OCI-LY1 (cell line): Measurements from ENCODE around the gene MMP14.
"Not testable (repeated sequence)": the region's sequence is repeated elsewhere in the genome, so short reads cannot be mapped to it uniquely, and the experiment has no call there.

Experiments
- H2AFZ ChIP-seq: fragments of 200-600 bp; sonication (generic), shearing (Covaris generic); 2 replicates; pipeline ENCODE4 v1.6.0; 2014; ENCODE audit warnings: antibody characterized with exemption, mild to moderate bottlenecking, low read length
- H3F3A ChIP-seq: fragments of 200-600 bp; sonication (generic), shearing (Covaris generic); 2 replicates; pipeline ENCODE4 v1.6.0; 2014; ENCODE audit warnings: mild to moderate bottlenecking, antibody characterized with exemption, low read length, moderate library complexity; ENCODE audit not compliant: insufficient read depth
- H3K27ac ChIP-seq: fragments of 200-600 bp; sonication (generic); 2 replicates; pipeline ENCODE4 v1.5.1; 2014; ENCODE audit warnings: low read length, mixed run types, mild to moderate bottlenecking, low read depth; ENCODE audit not compliant: poor library complexity, severe bottlenecking
- H3K27me3 ChIP-seq: fragments of 200-600 bp; sonication (generic); 2 replicates; pipeline ENCODE4 v1.6.0; 2014; ENCODE audit warnings: antibody characterized with exemption, mild to moderate bottlenecking, low read length, moderate library complexity; ENCODE audit not compliant: insufficient read depth
- H3K36me3 ChIP-seq: fragments of 200-600 bp; sonication (generic); 2 replicates; pipeline ENCODE4 v1.6.1; 2014; ENCODE audit warnings: mild to moderate bottlenecking, antibody characterized with exemption, low read length, moderate library complexity, mixed read lengths; ENCODE audit not compliant: insufficient read depth
- H3K4me1 ChIP-seq: fragments of 200-600 bp; sonication (generic); 2 replicates; pipeline ENCODE4 v1.5.1; 2014; ENCODE audit warnings: mild to moderate bottlenecking, low read length, moderate library complexity; ENCODE audit not compliant: insufficient read depth, severe bottlenecking
- H3K4me2 ChIP-seq: fragments of 200-600 bp; sonication (generic), shearing (Covaris generic); 2 replicates; pipeline ENCODE4 v1.6.1; 2014; ENCODE audit warnings: low read length
- H3K4me3 ChIP-seq: fragments of 200-600 bp; sonication (generic); 2 replicates; pipeline ENCODE4 v1.5.1; 2014; ENCODE audit warnings: low read length, low read depth, mild to moderate bottlenecking, mixed read lengths; ENCODE audit not compliant: poor library complexity, severe bottlenecking
- H3K79me2 ChIP-seq: fragments of 200-600 bp; shearing (Covaris generic); 2 replicates; pipeline ENCODE4 v1.6.1; 2016; ENCODE audit warnings: mixed run types, low read length, mixed read lengths; ENCODE audit not compliant: insufficient read depth
- H3K9ac ChIP-seq: fragments of 200-600 bp; sonication (generic), shearing (Covaris generic); 2 replicates; pipeline ENCODE4 v1.6.1; 2014; ENCODE audit warnings: mild to moderate bottlenecking, low read length, mixed read lengths
- H3K9me2 ChIP-seq: fragments of 200-600 bp; sonication (generic), shearing (Covaris generic); 2 replicates; pipeline ENCODE4 v1.6.1; 2014; ENCODE audit warnings: low read depth, mild to moderate bottlenecking, low read length, mixed read lengths
- H3K9me3 ChIP-seq: fragments of 200-600 bp; shearing (Covaris generic); 2 replicates; pipeline ENCODE4 v1.6.1; 2014; ENCODE audit warnings: low read length, mixed read lengths
- H4K20me1 ChIP-seq: fragments of 200-600 bp; sonication (generic), shearing (Covaris generic); 2 replicates; pipeline ENCODE4 v1.6.0; 2016; ENCODE audit warnings: mild to moderate bottlenecking, low read length; ENCODE audit not compliant: insufficient read depth
- CTCF ChIP-seq: fragments of 200-600 bp; sonication (generic), shearing (Covaris generic); IDR thresholded peaks from 2 replicates; pipeline ENCODE4 v1.5.1; 2017; ENCODE audit warnings: mild to moderate bottlenecking, antibody characterized with exemption, low read length, moderate library complexity, mixed read lengths
- EZH2 ChIP-seq: fragments of 200-600 bp; sonication (generic), shearing (Covaris generic); IDR thresholded peaks from 2 replicates; pipeline ENCODE4 v1.8.0; 2017; ENCODE audit warnings: borderline replicate concordance, mixed run types, mild to moderate bottlenecking, antibody characterized with exemption, low read length, moderate library complexity, mixed read lengths

MMP14 gene

GRCh38 chr14:22852940-22853767 lies 16.8 kb downstream of the MMP14 start:
- Histone ChIP-seq H3K27me3 (no peaks in the 10 kb centered on the region), H3K9ac (peak overlapping the region; percentile 74), H3F3A (no peaks in the 10 kb centered on the region), H3K9me2 (no peaks in the 10 kb centered on the region), H4K20me1 (no peaks in the 10 kb centered on the region), H3K4me1 (peaks cover 4% of the 10 kb centered on the region), H3K4me2 (peak overlapping the region; percentile 82), H3K4me3 (peak overlapping the region; percentile 61), H3K27ac (no peak overlapping the region), H2AFZ (peak overlapping the region; percentile 70; the same call in 1 of the 2 replicates), H3K9me3 (0 out of 2 replicates have a peak, but pooled peaks cover 3% of the 10 kb centered on the region), H3K36me3 (no peaks in the 10 kb centered on the region), H3K79me2 (no peaks in the 10 kb centered on the region)
- peak; percentile 88 for TF ChIP-seq CTCF
- no peak for TF ChIP-seq EZH2

DNA sequence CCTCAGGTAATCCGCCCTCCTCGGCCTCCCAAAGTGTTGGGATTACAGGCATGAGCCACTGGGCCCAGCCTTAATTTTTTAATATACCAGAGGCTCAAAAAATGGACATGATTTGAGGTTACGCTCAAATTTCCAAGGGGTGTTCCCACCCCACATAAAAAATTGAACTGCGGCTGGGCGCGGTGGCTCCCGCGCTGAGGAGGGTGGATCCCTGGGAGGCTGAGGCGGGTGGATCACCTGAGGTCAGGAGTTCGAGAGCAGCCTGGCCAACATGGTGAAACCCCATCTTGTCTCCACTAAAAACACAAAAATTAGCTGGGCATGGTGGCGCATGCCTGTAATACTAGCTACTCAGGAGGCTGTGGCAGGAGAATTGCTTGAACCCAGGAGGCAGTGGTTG lies 17.9 kb downstream of the MMP14 start:
- not testable (repeated sequence) for H3K9ac ChIP-seq, H3K27ac ChIP-seq, H3K4me3 ChIP-seq, H3K27me3 ChIP-seq, H2AFZ ChIP-seq, H3F3A ChIP-seq, H3K36me3 ChIP-seq, H3K4me1 ChIP-seq, H3K79me2 ChIP-seq, H3K4me2 ChIP-seq, H3K9me2 ChIP-seq, H4K20me1 ChIP-seq, H3K9me3 ChIP-seq

DNA sequence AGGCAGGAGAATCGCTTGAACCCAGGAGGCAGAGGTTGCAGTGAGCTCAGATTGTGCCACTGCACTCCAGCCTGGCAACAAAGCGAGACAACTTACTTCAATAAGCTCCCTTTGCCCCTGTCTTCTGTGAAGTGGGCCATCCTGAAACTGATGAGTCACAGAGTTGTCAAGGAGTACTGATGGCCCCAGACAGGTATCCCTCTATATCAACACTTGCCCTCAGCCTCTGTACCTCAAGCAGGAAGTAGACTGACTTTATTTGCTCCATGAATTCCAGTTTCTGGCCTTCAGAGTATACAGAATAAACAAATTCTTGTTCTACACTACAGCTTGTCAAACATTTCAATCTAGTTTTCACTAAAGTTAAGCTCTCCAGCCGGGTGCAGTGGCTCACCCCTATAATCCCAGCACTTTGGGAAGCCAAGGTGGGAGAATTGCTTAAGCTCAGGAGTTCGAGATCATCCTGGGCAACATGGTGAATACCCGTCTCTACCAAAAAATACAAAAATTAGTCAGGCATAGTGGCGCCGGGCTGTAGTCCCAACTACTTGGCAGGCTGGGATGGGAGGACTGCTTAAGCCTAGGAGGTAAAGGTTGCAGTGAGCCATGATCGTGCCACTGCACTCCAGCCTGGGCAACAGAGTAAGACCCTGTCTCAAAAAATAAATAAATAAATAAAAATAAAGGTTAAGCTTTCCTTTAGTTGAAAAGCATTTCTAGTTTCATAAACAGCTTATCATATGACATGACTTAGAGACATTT lies 18.8 kb downstream of the MMP14 start:
- Histone ChIP-seq H3K9me2 (no peaks in the 10 kb centered on the region), H2AFZ (no peak overlapping the region), H3K9me3 (peaks cover 3% of the 10 kb centered on the region; the same call in 1 of the 2 replicates), H3K9ac (no peak overlapping the region), H3K27me3 (no peaks in the 10 kb centered on the region), H3K79me2 (no peaks in the 10 kb centered on the region), H3K27ac (no peak overlapping the region), H3K4me2 (no peak overlapping the region), H3K4me1 (peaks cover 4% of the 10 kb centered on the region), H3K36me3 (no peaks in the 10 kb centered on the region), H3K4me3 (no peak overlapping the region), H3F3A (no peaks in the 10 kb centered on the region), H4K20me1 (no peaks in the 10 kb centered on the region)
- TF ChIP-seq CTCF = no peak
- no peak for TF ChIP-seq EZH2
